Peyer's patch (tissue), 4 donors: ENCODE data around the gene PTPN3. TPM values are rescaled to one million over a fixed set of nuclear protein-coding genes. Genes with fewer than 3 reads are reported as not detected.
"Not testable (repeated sequence)": the region's sequence is repeated elsewhere in the genome, so short reads cannot be mapped to it uniquely, and the experiment has no call there.

Experiments used
- DNase-seq, 3 donors: peaks; one replicate each; pipeline ENCODE4 v3.0.0-alpha.2; 2017 to 2019
- H3K27ac ChIP-seq, 4 donors: fragments of 200-600 bp; sonication (generic); one replicate each; pipeline ENCODE4 v1.5.1; 2016 to 2019
- H3K27me3 ChIP-seq, 2 donors: fragments of 200-600 bp; sonication (generic); one replicate each; pipeline ENCODE4 v1.5.1; 2019
- H3K36me3 ChIP-seq, 3 donors: fragments of 200-600 bp; sonication (generic); one replicate each; pipeline ENCODE4 v1.5.1; 2016 to 2019
- H3K4me1 ChIP-seq, 4 donors: fragments of 200-600 bp; sonication (generic); one replicate each; pipeline ENCODE4 v1.5.1; 2016 to 2019
- H3K4me3 ChIP-seq, 4 donors: fragments of 200-600 bp; sonication (generic); 1 replicate in 3 of 4; 2 replicates in 1 of 4; pipeline ENCODE4 v1.5.1; 2016 to 2019; ENCODE audit warnings: mild to moderate bottlenecking in 1 of 4
- H3K9me3 ChIP-seq, 4 donors: fragments of 200-600 bp; sonication (generic); one replicate each; pipeline ENCODE4 v1.5.1; 2016 to 2019; ENCODE audit warnings: mild to moderate bottlenecking in 1 of 4
- POLR2A ChIP-seq, 2 donors: fragments of 450-650 bp; IDR thresholded peaks; one replicate each; pipeline ENCODE4 v1.5.1; 2017; ENCODE audit warnings: antibody characterized with exemption in 2 of 2, mild to moderate bottlenecking in 2 of 2, moderate library complexity in 2 of 2
- total RNA-seq, 4 donors: library from RNA; depleted of rRNA; stranded (reverse); fragments of >200 nt; gene quantifications; one replicate each; pipeline ENCODE4 v1.1.0, GENCODE V29; 2016
- TF ChIP-seq, protein P1 (sequence below), 6 experiments: fragments of 450-650 bp in 4 of 6; fragments of 200-600 bp in 2 of 6; sonication (generic) in 1 of 6; IDR thresholded peaks; one replicate each; pipeline ENCODE4 v1.5.1; 2017 to 2019; ENCODE audit warnings: antibody characterized with exemption in 6 of 6, mild to moderate bottlenecking in 3 of 6, moderate library complexity in 1 of 6

PTPN3 gene
- total RNA-seq, 4 donors from 2014 or later = 17.3 to 53.6 (median 37.4) TPM

- H3K27ac ChIP-seq = no peak overlapping the region
- H3K9me3 ChIP-seq = no peaks in the 10 kb centered on the region
- no peaks in the 10 kb centered on the region for H3K36me3 ChIP-seq
- no peaks in the 10 kb centered on the region for H3K4me1 ChIP-seq
- no peak for DNase-seq
- no peak for TF ChIP-seq POLR2A (IDR thresholded peaks at IDR 0.05)
- TF ChIP-seq, protein P1, sequence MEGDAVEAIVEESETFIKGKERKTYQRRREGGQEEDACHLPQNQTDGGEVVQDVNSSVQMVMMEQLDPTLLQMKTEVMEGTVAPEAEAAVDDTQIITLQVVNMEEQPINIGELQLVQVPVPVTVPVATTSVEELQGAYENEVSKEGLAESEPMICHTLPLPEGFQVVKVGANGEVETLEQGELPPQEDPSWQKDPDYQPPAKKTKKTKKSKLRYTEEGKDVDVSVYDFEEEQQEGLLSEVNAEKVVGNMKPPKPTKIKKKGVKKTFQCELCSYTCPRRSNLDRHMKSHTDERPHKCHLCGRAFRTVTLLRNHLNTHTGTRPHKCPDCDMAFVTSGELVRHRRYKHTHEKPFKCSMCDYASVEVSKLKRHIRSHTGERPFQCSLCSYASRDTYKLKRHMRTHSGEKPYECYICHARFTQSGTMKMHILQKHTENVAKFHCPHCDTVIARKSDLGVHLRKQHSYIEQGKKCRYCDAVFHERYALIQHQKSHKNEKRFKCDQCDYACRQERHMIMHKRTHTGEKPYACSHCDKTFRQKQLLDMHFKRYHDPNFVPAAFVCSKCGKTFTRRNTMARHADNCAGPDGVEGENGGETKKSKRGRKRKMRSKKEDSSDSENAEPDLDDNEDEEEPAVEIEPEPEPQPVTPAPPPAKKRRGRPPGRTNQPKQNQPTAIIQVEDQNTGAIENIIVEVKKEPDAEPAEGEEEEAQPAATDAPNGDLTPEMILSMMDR (IDR thresholded peaks at IDR 0.05) = no peak
- no peak overlapping the region for H3K4me3 ChIP-seq
- H3K27me3 ChIP-seq = no peaks in the 10 kb centered on the region
Measured at GRCh38 chr9:109510506-109510905, 12.4 kb upstream of the PTPN3 start.

GRCh38 chr9:109510042-109510441 lies 11.9 kb upstream of the PTPN3 start:
- not testable (repeated sequence) for H3K27ac ChIP-seq, H3K27me3 ChIP-seq, H3K36me3 ChIP-seq, H3K4me3 ChIP-seq, H3K9me3 ChIP-seq, H3K4me1 ChIP-seq, DNase-seq

GRCh38 chr9:109509611-109510010 lies 11.5 kb upstream of the PTPN3 start:
- Histone ChIP-seq H3K9me3 (no peaks in the 10 kb centered on the region), H3K36me3 (no peaks in the 10 kb centered on the region), H3K4me1 (no peaks in the 10 kb centered on the region), H3K27ac (no peak overlapping the region), H3K27me3 (no peaks in the 10 kb centered on the region), H3K4me3 (no peak overlapping the region)
- TF ChIP-seq POLR2A (IDR thresholded peaks at IDR 0.05) = no peak
- TF ChIP-seq, protein P1 (IDR thresholded peaks at IDR 0.05) = no peak
- no peak for DNase-seq

DNA sequence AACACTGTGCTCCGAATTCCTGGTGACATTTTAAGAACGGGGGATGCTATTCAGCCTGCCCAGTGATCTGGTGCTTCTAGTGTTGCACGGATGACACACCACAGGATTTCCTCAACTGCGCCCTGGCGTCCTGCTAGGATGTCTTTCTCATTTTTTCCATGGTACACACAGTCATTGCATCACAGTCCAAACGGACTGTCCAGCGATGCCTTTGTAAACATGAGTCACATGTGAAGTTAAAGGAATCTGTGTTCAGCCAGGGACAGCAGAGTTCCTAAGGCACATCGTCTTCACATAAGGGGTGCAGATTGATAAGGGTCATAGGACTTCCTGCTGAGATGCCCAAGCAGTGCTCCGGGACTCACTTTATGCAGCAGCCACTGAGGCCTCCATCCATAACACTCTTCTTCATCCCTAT lies 9.3 kb upstream of the PTPN3 start:
- Histone ChIP-seq H3K4me1 (no peaks in the 10 kb centered on the region), H3K27ac (no peak overlapping the region)
- DNase-seq = peak in 1 of 3 donors; percentile 60

GRCh38 chr9:109506097-109506712 lies 8.1 kb upstream of the PTPN3 start:
- Histone ChIP-seq H3K9me3 (no peaks in the 10 kb centered on the region), H3K4me1 (no peaks in the 10 kb centered on the region), H3K4me3 (no peak overlapping the region), H3K27ac (no peak overlapping the region), H3K27me3 (no peaks in the 10 kb centered on the region), H3K36me3 (no peaks in the 10 kb centered on the region)
- TF ChIP-seq POLR2A (IDR thresholded peaks at IDR 0.05) = no peak
- TF ChIP-seq, protein P1 (IDR thresholded peaks at IDR 0.05) = no peak
- no peak for DNase-seq

More for the DNA sequence above, 9.3 kb upstream of the PTPN3 start:
- H3K4me3 ChIP-seq = no peak overlapping the region
- H3K27me3 ChIP-seq = no peaks in the 10 kb centered on the region
- no peaks in the 10 kb centered on the region for H3K9me3 ChIP-seq
- TF ChIP-seq, protein P1 (IDR thresholded peaks at IDR 0.05) = no peak
- no peak for TF ChIP-seq POLR2A (IDR thresholded peaks at IDR 0.05)
- H3K36me3 ChIP-seq = no peaks in the 10 kb centered on the region

DNA sequence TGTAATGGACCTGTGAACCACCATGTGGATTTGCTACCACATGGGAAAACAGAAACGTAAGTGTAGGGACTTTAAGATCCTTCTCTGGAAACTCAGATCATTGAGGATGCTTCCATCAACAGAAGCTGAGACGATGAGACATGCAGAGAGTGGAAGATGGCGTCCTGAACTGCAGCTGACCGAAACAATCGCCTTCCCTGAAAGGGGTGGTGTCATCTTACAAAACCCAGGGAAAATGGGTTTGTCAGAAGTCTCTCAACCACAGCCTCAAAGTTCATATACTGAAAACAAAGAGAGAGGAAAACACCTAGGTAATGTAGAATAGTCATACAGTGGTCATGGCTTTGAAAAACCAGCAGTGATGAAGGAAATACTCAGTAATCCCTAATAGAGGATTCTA lies 6.6 kb upstream of the PTPN3 start:
- peaks cover 0 to 5% of the 10 kb centered on the region in 2 donors for H3K27me3 ChIP-seq
- no peak overlapping the region for H3K4me3 ChIP-seq
- H3K36me3 ChIP-seq = no peaks in the 10 kb centered on the region
- H3K27ac ChIP-seq = no peak overlapping the region
- DNase-seq = no peak
- no peak for TF ChIP-seq POLR2A (IDR thresholded peaks at IDR 0.05)
- TF ChIP-seq, protein P1 (IDR thresholded peaks at IDR 0.05) = no peak
- peaks cover 0 to 2% (median 0%) of the 10 kb centered on the region in 4 donors for H3K4me1 ChIP-seq
- H3K9me3 ChIP-seq = no peaks in the 10 kb centered on the region
